Right lobe of liver (tissue), 6 donors: ENCODE data around the gene KCNK3. TPM values are rescaled to one million over a fixed set of nuclear protein-coding genes. Genes with fewer than 3 reads are reported as not detected.
A peak's percentile ranks its signal among the peaks of the same experiment; 100 is the strongest.

ENCODE experiments used
- ATAC-seq, 4 donors: fragments of 200-7000 bp; cut with Tn5 transposase; one replicate each; pipeline ENCODE4 v1.9.1; 2020; ENCODE audit warnings: mild to moderate bottlenecking in 4 of 4, moderate library complexity in 4 of 4
- DNase-seq, 3 donors: peaks; one replicate each; pipeline ENCODE4 v3.0.0-alpha.2; 2020
- H3K27ac ChIP-seq, 3 donors: fragments of 200-600 bp; one replicate each; pipeline ENCODE4 v1.8.0; 2022
- H3K27me3 ChIP-seq, 2 donors: fragments of 200-600 bp; one replicate each; pipeline ENCODE4 v1.8.0; 2022
- H3K36me3 ChIP-seq, 4 donors: fragments of 200-600 bp; sonication (generic) in 1 of 4; one replicate each; pipeline versions ENCODE4 v1.5.1 to v1.8.0; 2017 to 2022; ENCODE audit warnings: control low read depth in 1 of 4
- H3K4me1 ChIP-seq, 4 donors: fragments of 200-600 bp; sonication (generic) in 1 of 4; one replicate each; pipeline versions ENCODE4 v1.5.1 to v1.8.0; 2017 to 2022; ENCODE audit warnings: control low read depth in 1 of 4
- H3K4me3 ChIP-seq, 3 donors: fragments of 200-600 bp; one replicate each; pipeline ENCODE4 v1.8.0; 2022
- H3K9me3 ChIP-seq, 4 donors: fragments of 200-600 bp; sonication (generic) in 1 of 4; one replicate each; pipeline versions ENCODE4 v1.5.1 to v1.8.0; 2017 to 2022; ENCODE audit warnings: control low read depth in 1 of 4
- CTCF ChIP-seq, 4 donors: fragments of 200-600 bp in 3 of 4; fragments of 450-650 bp in 1 of 4; IDR thresholded peaks; one replicate each; pipeline versions ENCODE4 v1.5.1 to v1.8.0; 2016 to 2022; ENCODE audit warnings: antibody characterized with exemption in 4 of 4, mild to moderate bottlenecking in 2 of 4
- POLR2A ChIP-seq: fragments of 450-650 bp; IDR thresholded peaks from one replicate; pipeline ENCODE4 v1.6.1; 2017; ENCODE audit warnings: antibody characterized with exemption, mild to moderate bottlenecking
- WGBS: methylation state at CpG from one replicate; pipeline ENCODE4 v1.1.6; 2018; ENCODE audit warnings: low coverage, low lambda C conversion rate; ENCODE audit not compliant: insufficient coverage; ENCODE audit errors: missing lambda C conversion rate; 5-methylcytosine and 5-hydroxymethylcytosine counted together
- intact Hi-C, 2 donors: fragments of 100-400 bp; cut with DNase I; formaldehyde crosslinking; loops; one replicate each; pipeline versions ENCODE4 v1.11.2 to v1.14.1; 2022
- total RNA-seq, 6 experiments: library from RNA; depleted of rRNA in 2 of 6; stranded (reverse); fragments of >200 nt in 2 of 6; fragmentation: NEBNext Ultra II Directional in 3 of 6; extraction: Animal tissue kit (Norgen Biotek cat#: 25700) in 3 of 6; gene quantifications; one replicate each; pipeline versions ENCODE4 v1.1.0 to v1.2.4, GENCODE V29; 2016 to 2023
- donor health status: DM: no; HTN: yes; CAD: no.
- donor health status: DM: no; HTN: no; CAD: no.
- donor health status: DM: no; HTN: no; CAD: no.
- donor health status: DM: no; HTN: yes; CAD: no.
- donor health status: DM: no; HTN: yes; CAD: no.

Gene KCNK3
- total RNA-seq, 6 experiments from 2014 or later, result 0.18 to 0.43 (median 0.33) TPM

GRCh38 chr2:26675651-26676255 is 16.8 kb upstream of the KCNK3 start:
- intact Hi-C loops, result no loop called here

DNA sequence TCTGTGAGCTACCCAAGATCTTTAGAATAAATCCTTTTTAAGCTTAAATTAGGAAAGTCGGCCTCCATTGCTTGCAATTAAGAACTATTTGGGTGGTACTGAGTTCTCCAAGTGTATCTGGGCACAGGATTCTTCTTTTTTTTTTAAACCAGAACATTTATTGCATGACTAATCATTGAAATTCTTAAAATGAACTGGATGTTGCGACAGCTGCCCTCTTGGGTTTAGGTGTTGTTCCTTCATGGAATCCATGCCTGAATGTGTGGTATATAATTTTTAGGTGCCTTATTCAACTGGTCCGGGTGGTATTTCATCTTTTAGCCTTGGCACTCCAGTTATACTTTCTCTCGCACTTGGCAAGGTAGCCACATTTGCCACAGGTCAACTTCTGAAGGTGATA is 14.5 kb upstream of the KCNK3 start:
- 66% methylated on average over 4 of the region's 4 CpGs for WGBS
- no peak for TF ChIP-seq POLR2A
- TF ChIP-seq CTCF (IDR thresholded peaks at IDR 0.05), result no peak
- ATAC-seq, result no peak

More at GRCh38 chr2:26675651-26676255, 16.8 kb upstream of the KCNK3 start:
- no peak overlapping the region for H3K27ac ChIP-seq
- H3K36me3 ChIP-seq, result no peaks in the 10 kb centered on the region
- 58% methylated on average over 2 of the region's 6 CpGs for WGBS
- no peak for TF ChIP-seq CTCF (IDR thresholded peaks at IDR 0.05)
- no peak for TF ChIP-seq POLR2A
- no peaks in the 10 kb centered on the region for H3K27me3 ChIP-seq
- no peaks in the 10 kb centered on the region for H3K4me1 ChIP-seq
- ATAC-seq (no peak), DNase-seq (peak in 1 of 3 donors; percentile 26)
- H3K9me3 ChIP-seq, result no peaks in the 10 kb centered on the region
- H3K4me3 ChIP-seq, result no peak overlapping the region

GRCh38 chr2:26679867-26680266 is 12.7 kb upstream of the KCNK3 start:
- H3K4me3 ChIP-seq, result no peak overlapping the region
- H3K9me3 ChIP-seq, result no peaks in the 10 kb centered on the region
- H3K27me3 ChIP-seq, result no peaks in the 10 kb centered on the region
- H3K4me1 ChIP-seq, result no peaks in the 10 kb centered on the region
- H3K36me3 ChIP-seq, result no peaks in the 10 kb centered on the region
- DNase-seq (peak in 1 of 3 donors; percentile 22), ATAC-seq (peak in 3 of 4 donors; percentile 30 to 54 (median 44))
- H3K27ac ChIP-seq, result no peak overlapping the region
- 69% methylated on average over 3 of the region's 4 CpGs for WGBS
- intact Hi-C loops, result no loop called here
- TF ChIP-seq CTCF (IDR thresholded peaks at IDR 0.05), result no peak
- TF ChIP-seq POLR2A, result no peak

More for the DNA sequence above, 14.5 kb upstream of the KCNK3 start:
- Histone ChIP-seq H3K4me3 (no peak overlapping the region), H3K4me1 (no peaks in the 10 kb centered on the region), H3K36me3 (no peaks in the 10 kb centered on the region), H3K27me3 (no peaks in the 10 kb centered on the region), H3K9me3 (no peaks in the 10 kb centered on the region), H3K27ac (no peak overlapping the region)
- DNase-seq, result no peak
- intact Hi-C loops, result no loop called here

- no peaks in the 10 kb centered on the region for H3K36me3 ChIP-seq
- H3K4me1 ChIP-seq, result no peaks in the 10 kb centered on the region
- WGBS, result 50% methylated on average over 2 of the region's 3 CpGs
- ATAC-seq (no peak), DNase-seq (peak in 1 of 3 donors; percentile 11)
- H3K4me3 ChIP-seq, result no peak overlapping the region
- H3K9me3 ChIP-seq, result no peaks in the 10 kb centered on the region
- no peak overlapping the region for H3K27ac ChIP-seq
- intact Hi-C loops, result no loop called here
- TF ChIP-seq CTCF (IDR thresholded peaks at IDR 0.05) (no peak), POLR2A (no peak)
- H3K27me3 ChIP-seq, result no peaks in the 10 kb centered on the region
Observed at GRCh38 chr2:26681656-26682055, 10.9 kb upstream of the KCNK3 start.
